Prostate gland (tissue), 2 donors: ENCODE measurements around the gene ARHGAP19. TPM values are rescaled to one million over a fixed set of nuclear protein-coding genes. Genes with fewer than 3 reads are reported as not detected.

ENCODE experiments used
- DNase-seq: peaks from one replicate; pipeline ENCODE4 v3.0.0-alpha.2; 2019; ENCODE audit warnings: low spot score
- H3K27ac ChIP-seq, 2 donors: fragments of 200-600 bp; sonication (generic); 2 replicates each; pipeline ENCODE4 v1.5.1; 2017 to 2019
- H3K27me3 ChIP-seq: fragments of 200-600 bp; sonication (generic); replicated peaks from 2 replicates; pipeline ENCODE4 v1.5.1; 2019; ENCODE audit not compliant: insufficient read depth
- H3K36me3 ChIP-seq, 2 donors: fragments of 200-600 bp; sonication (generic); 1 replicate in 1 of 2; 2 replicates in 1 of 2; pipeline versions ENCODE4 v1.5.1 to v1.8.1; 2017 to 2019
- H3K4me1 ChIP-seq: fragments of 200-600 bp; sonication (generic); replicated peaks from 2 replicates; pipeline ENCODE4 v1.5.1; 2019
- H3K4me3 ChIP-seq, 2 donors: fragments of 200-600 bp; sonication (generic); 2 replicates each; pipeline ENCODE4 v1.5.1; 2017 to 2019
- H3K9me3 ChIP-seq: fragments of 200-600 bp; sonication (generic); 2 replicates; pipeline ENCODE4 v1.5.1; 2017
- POLR2A ChIP-seq: fragments of 450-650 bp; IDR thresholded peaks from one replicate; pipeline ENCODE4 v1.6.1; 2016; ENCODE audit warnings: antibody characterized with exemption, mild to moderate bottlenecking
- POLR2AphosphoS5 ChIP-seq: sonication (generic); formaldehyde crosslinking; IDR thresholded peaks from one replicate; pipeline ENCODE4 v1.6.1; 2017; ENCODE audit warnings: antibody characterized with exemption
- WGBS: methylation state at CpG from one replicate; pipeline ENCODE4 v1.1.5; 2018; 5-methylcytosine and 5-hydroxymethylcytosine counted together
- intact Hi-C: fragments of 100-400 bp; cut with DNase I; formaldehyde crosslinking; loops from one replicate; pipeline ENCODE4 v1.14.2; 2022
- total RNA-seq, 2 donors: library from RNA; depleted of rRNA; stranded (reverse); fragments of >200 nt; gene quantifications; one replicate each; pipeline ENCODE4 v1.1.0, GENCODE V29; 2016
- TF ChIP-seq, protein P1 (sequence below), 4 experiments: fragments of 200-600 bp in 2 of 4; fragments of 450-650 bp in 2 of 4; sonication (generic) in 2 of 4; IDR thresholded peaks; 1 replicate in 3 of 4; 2 replicates in 1 of 4; pipeline ENCODE4 v1.5.1; 2016 to 2019; ENCODE audit warnings: antibody characterized with exemption in 4 of 4, mild to moderate bottlenecking in 2 of 4, moderate library complexity in 2 of 4

Gene ARHGAP19
- total RNA-seq, 2 donors from 2014 or later = 10.4 to 37.1 TPM

DNA sequence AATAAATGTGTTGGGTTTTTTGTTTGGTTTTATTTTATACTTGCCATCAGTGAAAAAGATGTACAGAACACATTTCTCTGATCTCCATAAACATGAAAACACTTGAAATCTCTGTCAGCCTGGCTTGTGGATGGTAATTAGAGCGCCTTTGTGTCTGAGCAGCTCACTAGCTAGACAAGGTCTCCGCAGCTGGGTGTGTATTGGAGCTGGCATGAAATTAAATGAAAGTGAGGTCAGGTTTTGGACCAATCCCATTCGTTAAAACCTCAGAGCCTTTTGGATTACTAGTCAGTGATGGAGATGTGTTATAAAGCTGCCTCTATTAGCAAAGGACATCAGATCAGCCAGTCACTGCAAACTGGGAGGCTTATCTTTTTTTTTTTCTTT lies 29.4 kb upstream of the ARHGAP19 start:
- DNase-seq = no peak
- no peak overlapping the region for H3K4me3 ChIP-seq
- no peak for TF ChIP-seq POLR2AphosphoS5
- TF ChIP-seq POLR2A = no peak
- TF ChIP-seq, protein P1, sequence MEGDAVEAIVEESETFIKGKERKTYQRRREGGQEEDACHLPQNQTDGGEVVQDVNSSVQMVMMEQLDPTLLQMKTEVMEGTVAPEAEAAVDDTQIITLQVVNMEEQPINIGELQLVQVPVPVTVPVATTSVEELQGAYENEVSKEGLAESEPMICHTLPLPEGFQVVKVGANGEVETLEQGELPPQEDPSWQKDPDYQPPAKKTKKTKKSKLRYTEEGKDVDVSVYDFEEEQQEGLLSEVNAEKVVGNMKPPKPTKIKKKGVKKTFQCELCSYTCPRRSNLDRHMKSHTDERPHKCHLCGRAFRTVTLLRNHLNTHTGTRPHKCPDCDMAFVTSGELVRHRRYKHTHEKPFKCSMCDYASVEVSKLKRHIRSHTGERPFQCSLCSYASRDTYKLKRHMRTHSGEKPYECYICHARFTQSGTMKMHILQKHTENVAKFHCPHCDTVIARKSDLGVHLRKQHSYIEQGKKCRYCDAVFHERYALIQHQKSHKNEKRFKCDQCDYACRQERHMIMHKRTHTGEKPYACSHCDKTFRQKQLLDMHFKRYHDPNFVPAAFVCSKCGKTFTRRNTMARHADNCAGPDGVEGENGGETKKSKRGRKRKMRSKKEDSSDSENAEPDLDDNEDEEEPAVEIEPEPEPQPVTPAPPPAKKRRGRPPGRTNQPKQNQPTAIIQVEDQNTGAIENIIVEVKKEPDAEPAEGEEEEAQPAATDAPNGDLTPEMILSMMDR (IDR thresholded peaks at IDR 0.05) = no peak
- no peak overlapping the region for H3K27ac ChIP-seq
- H3K27me3 ChIP-seq = no peaks in the 10 kb centered on the region
- intact Hi-C loops = no loop called here
- peaks cover 8% of the 10 kb centered on the region for H3K4me1 ChIP-seq
- 62% methylated on average over 3 of the region's 3 CpGs for WGBS
- no peaks in the 10 kb centered on the region for H3K9me3 ChIP-seq
- no peaks in the 10 kb centered on the region for H3K36me3 ChIP-seq

DNA sequence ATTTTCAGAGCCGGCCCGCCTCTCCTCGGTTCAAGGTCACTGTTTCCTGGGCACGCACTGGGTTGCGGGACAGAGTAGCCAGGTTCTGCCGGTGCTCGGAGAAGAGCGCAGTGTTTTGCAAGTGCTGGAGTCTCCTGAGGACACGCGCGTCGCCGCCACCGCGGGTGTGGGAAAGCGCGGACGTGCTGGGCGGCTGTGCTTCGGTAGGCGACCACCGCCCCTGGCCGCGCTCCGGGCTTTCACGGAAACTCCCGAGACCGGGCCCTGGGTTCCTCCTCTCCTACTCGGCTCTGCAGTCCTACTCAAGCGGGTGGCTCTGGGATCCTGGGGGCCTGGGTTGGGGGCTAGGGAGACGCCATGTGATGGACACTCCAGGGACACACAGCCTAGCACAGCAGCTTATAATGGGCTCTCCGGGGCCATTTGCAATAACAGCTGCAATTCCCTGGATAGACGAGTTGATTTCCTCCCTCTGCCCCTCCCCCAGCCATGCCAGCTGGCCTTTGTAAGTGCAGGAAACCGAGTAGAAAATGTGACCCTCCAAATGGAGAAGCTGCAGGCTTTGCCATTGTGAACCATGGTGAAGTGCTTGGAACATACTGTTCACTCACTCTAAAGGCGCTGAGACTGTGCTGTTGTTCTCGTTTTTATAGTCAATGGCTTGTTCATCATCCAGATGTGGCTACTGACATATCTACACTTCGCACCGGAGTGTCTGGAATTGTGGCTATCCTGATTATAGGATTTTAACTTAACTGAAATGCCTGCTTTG lies 28.8 kb upstream of the ARHGAP19 start:
- Histone ChIP-seq H3K27ac (peak overlapping the region in 1 of 2 donors; percentile 99), H3K36me3 (no peaks in the 10 kb centered on the region), H3K4me1 (peaks cover 8% of the 10 kb centered on the region), H3K4me3 (peak overlapping the region; percentile 78 to 94), H3K9me3 (no peaks in the 10 kb centered on the region), H3K27me3 (no peaks in the 10 kb centered on the region)
- WGBS = 47% methylated on average over 38 of the region's 38 CpGs
- DNase-seq = no peak
- intact Hi-C loops = no loop called here
- TF ChIP-seq POLR2A (no peak), POLR2AphosphoS5 (no peak)
- TF ChIP-seq, protein P1 (IDR thresholded peaks at IDR 0.05) = no peak

DNA sequence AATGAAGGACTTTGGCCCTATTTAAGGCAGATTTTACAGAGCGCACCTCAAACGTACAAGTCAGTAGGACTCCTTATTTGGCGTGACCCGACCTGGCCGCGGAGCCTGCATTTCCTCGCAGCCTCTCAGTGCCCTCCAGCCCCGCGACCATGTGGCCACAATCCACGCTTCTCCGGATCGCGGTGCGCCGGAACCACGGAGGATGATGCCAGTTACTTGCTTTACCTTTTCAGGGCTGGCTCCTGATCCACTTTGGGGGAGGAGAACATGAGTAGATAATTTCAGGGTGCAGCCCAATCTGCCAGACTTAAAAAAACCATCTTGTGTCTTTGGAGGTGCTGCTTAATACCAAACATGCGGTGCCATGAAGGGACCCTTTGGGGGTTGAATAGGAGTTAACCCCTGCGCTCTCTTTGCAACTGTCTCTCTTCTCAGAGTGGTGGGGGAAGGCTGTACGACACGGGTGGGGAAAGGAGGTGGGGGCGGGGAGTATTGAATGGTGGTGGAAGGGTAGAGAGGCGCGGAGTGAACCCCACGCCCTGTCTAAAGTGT lies 28.1 kb upstream of the ARHGAP19 start:
- H3K4me1 ChIP-seq = peaks cover 8% of the 10 kb centered on the region
- no peaks in the 10 kb centered on the region for H3K9me3 ChIP-seq
- intact Hi-C loops = no loop called here
- TF ChIP-seq POLR2AphosphoS5 (no peak), POLR2A (no peak)
- TF ChIP-seq, protein P1 (IDR thresholded peaks at IDR 0.05) = no peak
- H3K36me3 ChIP-seq = no peaks in the 10 kb centered on the region
- peak overlapping the region; percentile 98 to 99 for H3K27ac ChIP-seq
- 39% methylated on average over 24 of the region's 24 CpGs for WGBS
- DNase-seq = no peak
- no peaks in the 10 kb centered on the region for H3K27me3 ChIP-seq
- H3K4me3 ChIP-seq = peak overlapping the region; percentile 78 to 94

DNA sequence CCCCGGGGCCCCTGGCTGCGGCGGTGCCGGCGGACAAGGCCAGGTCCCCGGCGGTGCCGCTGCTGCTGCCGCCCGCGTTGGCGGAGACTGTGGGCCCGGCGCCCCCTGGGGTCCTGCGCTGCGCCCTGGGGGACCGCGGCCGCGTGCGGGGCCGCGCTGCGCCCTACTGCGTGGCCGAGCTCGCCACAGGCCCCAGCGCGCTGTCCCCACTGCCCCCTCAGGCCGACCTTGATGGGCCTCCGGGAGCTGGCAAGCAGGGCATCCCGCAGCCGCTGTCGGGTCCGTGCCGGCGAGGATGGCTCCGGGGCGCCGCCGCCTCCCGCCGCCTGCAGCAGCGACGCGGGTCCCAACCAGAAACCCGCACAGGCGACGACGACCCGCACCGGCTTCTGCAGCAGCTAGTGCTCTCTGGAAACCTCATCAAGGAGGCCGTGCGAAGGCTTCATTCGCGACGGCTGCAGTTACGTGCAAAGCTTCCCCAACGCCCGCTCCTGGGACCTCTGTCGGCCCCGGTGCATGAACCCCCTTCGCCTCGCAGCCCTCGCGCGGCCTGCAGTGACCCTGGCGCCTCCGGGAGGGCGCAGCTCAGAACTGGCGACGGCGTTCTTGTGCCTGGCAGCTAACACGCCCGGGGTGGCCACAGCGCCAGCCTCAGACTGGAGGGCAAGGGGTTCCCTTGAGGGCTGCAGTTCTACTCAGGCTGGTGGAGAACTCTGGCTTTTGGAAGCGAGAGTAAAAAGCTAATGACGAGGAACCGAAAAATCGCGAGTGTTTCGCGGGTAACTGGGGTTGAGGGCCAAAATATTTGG lies 27.4 kb upstream of the ARHGAP19 start:
- Histone ChIP-seq H3K4me1 (peaks cover 8% of the 10 kb centered on the region), H3K4me3 (peak overlapping the region; percentile 78 to 94), H3K36me3 (no peaks in the 10 kb centered on the region), H3K27ac (peak overlapping the region; percentile 98 to 99), H3K27me3 (no peaks in the 10 kb centered on the region), H3K9me3 (no peaks in the 10 kb centered on the region)
- TF ChIP-seq POLR2AphosphoS5 = peak; percentile 5
- TF ChIP-seq, protein P1 (IDR thresholded peaks at IDR 0.05) = no peak
- 2% methylated on average over 58 of the region's 83 CpGs for WGBS
- intact Hi-C loops = no loop called here
- no peak for DNase-seq
